ENCODE measurements around the gene USF3.

GRCh38 chr3:113714702-113715101, 18.3 kb upstream of the USF3 start:
- TF ChIP-seq, protein P1, sequence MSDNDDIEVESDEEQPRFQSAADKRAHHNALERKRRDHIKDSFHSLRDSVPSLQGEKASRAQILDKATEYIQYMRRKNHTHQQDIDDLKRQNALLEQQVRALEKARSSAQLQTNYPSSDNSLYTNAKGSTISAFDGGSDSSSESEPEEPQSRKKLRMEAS (IDR thresholded peaks at IDR 0.05): no peak
- TF ChIP-seq POLR2A (IDR thresholded peaks at IDR 0.05; ENCODE audit: borderline replicate concordance, extremely low read depth, insufficient read depth, insufficient read length) (no peak), EZH2 (IDR thresholded peaks at IDR 0.05) (no peak)
- TF ChIP-seq, protein P2, sequence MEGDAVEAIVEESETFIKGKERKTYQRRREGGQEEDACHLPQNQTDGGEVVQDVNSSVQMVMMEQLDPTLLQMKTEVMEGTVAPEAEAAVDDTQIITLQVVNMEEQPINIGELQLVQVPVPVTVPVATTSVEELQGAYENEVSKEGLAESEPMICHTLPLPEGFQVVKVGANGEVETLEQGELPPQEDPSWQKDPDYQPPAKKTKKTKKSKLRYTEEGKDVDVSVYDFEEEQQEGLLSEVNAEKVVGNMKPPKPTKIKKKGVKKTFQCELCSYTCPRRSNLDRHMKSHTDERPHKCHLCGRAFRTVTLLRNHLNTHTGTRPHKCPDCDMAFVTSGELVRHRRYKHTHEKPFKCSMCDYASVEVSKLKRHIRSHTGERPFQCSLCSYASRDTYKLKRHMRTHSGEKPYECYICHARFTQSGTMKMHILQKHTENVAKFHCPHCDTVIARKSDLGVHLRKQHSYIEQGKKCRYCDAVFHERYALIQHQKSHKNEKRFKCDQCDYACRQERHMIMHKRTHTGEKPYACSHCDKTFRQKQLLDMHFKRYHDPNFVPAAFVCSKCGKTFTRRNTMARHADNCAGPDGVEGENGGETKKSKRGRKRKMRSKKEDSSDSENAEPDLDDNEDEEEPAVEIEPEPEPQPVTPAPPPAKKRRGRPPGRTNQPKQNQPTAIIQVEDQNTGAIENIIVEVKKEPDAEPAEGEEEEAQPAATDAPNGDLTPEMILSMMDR (IDR thresholded peaks at IDR 0.05 in 2 of 3, conservative IDR thresholded peaks at IDR 0.05 in 1 of 3; ENCODE audit: borderline replicate concordance in 1 of 3, insufficient read depth in 1 of 3, low read depth in 2 of 3, low read length in 2 of 3): no peak
